Measurements from ENCODE around the gene CDCA8. TPM values are rescaled to one million over a fixed set of nuclear protein-coding genes. Genes with fewer than 3 reads are reported as not detected.

Gene CDCA8
- total and polyA plus RNA-seq, 2 of the 13 experiments (the other 11 are each of a cell fraction or from before 2014, with no cell fraction given), result 24.1 to 38.6 TPM

GRCh38 chr1:37723390-37724078 is 31.2 kb downstream of the CDCA8 start (continued):
- TF ChIP-seq ATF2 (CRISPR knock-in tag; IDR thresholded peaks at IDR 0.05), result 0 out of 2 replicates have a peak, but pooled peaks have one; percentile 19
- TF ChIP-seq SPEN (CRISPR knock-in tag; IDR thresholded peaks at IDR 0.05; ENCODE audit: low read depth), result 0 out of 2 replicates have a peak, but pooled peaks have one; percentile 64
- peak; percentile 52; the same call in 1 of the 2 replicates for TF ChIP-seq ZNF121 (CRISPR knock-in tag; IDR thresholded peaks at IDR 0.05)
- TF ChIP-seq ZNF547 (CRISPR knock-in tag; IDR thresholded peaks at IDR 0.05), result peak; percentile 24; the same call in 1 of the 2 replicates
- TF ChIP-seq, protein P1, sequence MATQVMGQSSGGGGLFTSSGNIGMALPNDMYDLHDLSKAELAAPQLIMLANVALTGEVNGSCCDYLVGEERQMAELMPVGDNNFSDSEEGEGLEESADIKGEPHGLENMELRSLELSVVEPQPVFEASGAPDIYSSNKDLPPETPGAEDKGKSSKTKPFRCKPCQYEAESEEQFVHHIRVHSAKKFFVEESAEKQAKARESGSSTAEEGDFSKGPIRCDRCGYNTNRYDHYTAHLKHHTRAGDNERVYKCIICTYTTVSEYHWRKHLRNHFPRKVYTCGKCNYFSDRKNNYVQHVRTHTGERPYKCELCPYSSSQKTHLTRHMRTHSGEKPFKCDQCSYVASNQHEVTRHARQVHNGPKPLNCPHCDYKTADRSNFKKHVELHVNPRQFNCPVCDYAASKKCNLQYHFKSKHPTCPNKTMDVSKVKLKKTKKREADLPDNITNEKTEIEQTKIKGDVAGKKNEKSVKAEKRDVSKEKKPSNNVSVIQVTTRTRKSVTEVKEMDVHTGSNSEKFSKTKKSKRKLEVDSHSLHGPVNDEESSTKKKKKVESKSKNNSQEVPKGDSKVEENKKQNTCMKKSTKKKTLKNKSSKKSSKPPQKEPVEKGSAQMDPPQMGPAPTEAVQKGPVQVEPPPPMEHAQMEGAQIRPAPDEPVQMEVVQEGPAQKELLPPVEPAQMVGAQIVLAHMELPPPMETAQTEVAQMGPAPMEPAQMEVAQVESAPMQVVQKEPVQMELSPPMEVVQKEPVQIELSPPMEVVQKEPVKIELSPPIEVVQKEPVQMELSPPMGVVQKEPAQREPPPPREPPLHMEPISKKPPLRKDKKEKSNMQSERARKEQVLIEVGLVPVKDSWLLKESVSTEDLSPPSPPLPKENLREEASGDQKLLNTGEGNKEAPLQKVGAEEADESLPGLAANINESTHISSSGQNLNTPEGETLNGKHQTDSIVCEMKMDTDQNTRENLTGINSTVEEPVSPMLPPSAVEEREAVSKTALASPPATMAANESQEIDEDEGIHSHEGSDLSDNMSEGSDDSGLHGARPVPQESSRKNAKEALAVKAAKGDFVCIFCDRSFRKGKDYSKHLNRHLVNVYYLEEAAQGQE (IDR thresholded peaks at IDR 0.05; ENCODE audit: borderline replicate concordance in 1 of 2, low read depth in 1 of 2, low read length in 2 of 2), result peak in 1 of 2 experiments; percentile 34; a peak in 1 of 4 replicates
- no peak for TF ChIP-seq FOXA1 (IDR thresholded peaks at IDR 0.05)
- TF ChIP-seq FOXA1 (CRISPR knock-in tag; IDR thresholded peaks at IDR 0.05), result peak; percentile 85
- peak; percentile 65; the same call in 1 of the 2 replicates for TF ChIP-seq RFXAP (CRISPR knock-in tag; IDR thresholded peaks at IDR 0.05; ENCODE audit: borderline replicate concordance)
- TF ChIP-seq RXRA (CRISPR knock-in tag; IDR thresholded peaks at IDR 0.05), result peak; percentile 91
- no peak for TF ChIP-seq STAT5B (CRISPR knock-in tag; IDR thresholded peaks at IDR 0.05)
- TF ChIP-seq HDAC1 (CRISPR knock-in tag; IDR thresholded peaks at IDR 0.05), result peak; percentile 49
- TF ChIP-seq SNAPC2 (CRISPR knock-in tag; IDR thresholded peaks at IDR 0.05), result 0 out of 2 replicates have a peak, but pooled peaks have one; percentile 17
- peak; percentile 48; the same call in 1 of the 2 replicates for TF ChIP-seq KDM2A (CRISPR knock-in tag; IDR thresholded peaks at IDR 0.05; ENCODE audit: borderline replicate concordance, low read depth)
- no peak for TF ChIP-seq FIP1L1 (IDR thresholded peaks at IDR 0.05; ENCODE audit: borderline replicate concordance, insufficient read depth, low read depth, low read length)
- TF ChIP-seq ZNF430 (CRISPR knock-in tag; IDR thresholded peaks at IDR 0.05), result 0 out of 2 replicates have a peak, but pooled peaks have one; percentile 23
- TF ChIP-seq, protein P2, sequence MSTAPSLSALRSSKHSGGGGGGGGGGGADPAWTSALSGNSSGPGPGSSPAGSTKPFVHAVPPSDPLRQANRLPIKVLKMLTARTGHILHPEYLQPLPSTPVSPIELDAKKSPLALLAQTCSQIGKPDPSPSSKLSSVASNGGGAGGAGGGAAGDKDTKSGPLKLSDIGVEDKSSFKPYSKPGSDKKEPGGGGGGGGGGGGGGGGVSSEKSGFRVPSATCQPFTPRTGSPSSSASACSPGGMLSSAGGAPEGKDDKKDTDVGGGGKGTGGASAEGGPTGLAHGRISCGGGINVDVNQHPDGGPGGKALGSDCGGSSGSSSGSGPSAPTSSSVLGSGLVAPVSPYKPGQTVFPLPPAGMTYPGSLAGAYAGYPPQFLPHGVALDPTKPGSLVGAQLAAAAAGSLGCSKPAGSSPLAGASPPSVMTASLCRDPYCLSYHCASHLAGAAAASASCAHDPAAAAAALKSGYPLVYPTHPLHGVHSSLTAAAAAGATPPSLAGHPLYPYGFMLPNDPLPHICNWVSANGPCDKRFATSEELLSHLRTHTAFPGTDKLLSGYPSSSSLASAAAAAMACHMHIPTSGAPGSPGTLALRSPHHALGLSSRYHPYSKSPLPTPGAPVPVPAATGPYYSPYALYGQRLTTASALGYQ (CRISPR knock-in tag; IDR thresholded peaks at IDR 0.05), result 0 out of 2 replicates have a peak, but pooled peaks have one; percentile 24
- TF ChIP-seq GABPB1 (CRISPR knock-in tag; IDR thresholded peaks at IDR 0.05), result peak; percentile 35; the same call in 1 of the 2 replicates
- no peak for TF ChIP-seq ZNF138 (CRISPR knock-in tag; IDR thresholded peaks at IDR 0.05; ENCODE audit: low read depth)
- no peak for TF ChIP-seq SRY (CRISPR knock-in tag; IDR thresholded peaks at IDR 0.05)
- no peak for TF ChIP-seq SMARCC2 (IDR thresholded peaks at IDR 0.05)
- peak; percentile 34 for TF ChIP-seq ZNF781 (CRISPR knock-in tag; IDR thresholded peaks at IDR 0.05; ENCODE audit: borderline replicate concordance, not compliant biosample characterization)
- TF ChIP-seq SIX4 (CRISPR knock-in tag; IDR thresholded peaks at IDR 0.05), result no peak

Measured in HepG2 (cell line).